ENCODE data around the gene NHSL1.

Gene NHSL1

DNA sequence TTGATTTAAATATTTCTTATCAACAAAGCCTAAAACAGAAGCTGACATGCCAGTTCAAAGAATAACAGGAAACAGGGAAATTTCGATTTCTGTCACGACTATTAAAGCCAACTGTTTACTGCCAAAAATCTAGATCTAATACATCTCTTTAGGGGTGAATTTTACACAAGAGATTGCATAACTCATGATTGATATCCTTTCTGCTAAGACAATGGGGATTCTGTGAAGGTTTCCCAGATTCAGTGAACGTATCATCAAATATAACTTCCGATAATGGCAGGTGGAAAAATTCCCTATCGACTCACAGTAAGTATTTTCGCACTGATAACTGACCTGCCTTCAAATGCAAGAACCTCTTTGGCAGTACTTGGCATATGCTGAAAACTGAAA is 42.9 kb downstream of the NHSL1 start:
- DNase-seq (ENCODE audit: low read depth, low spot score), result no peak

DNA sequence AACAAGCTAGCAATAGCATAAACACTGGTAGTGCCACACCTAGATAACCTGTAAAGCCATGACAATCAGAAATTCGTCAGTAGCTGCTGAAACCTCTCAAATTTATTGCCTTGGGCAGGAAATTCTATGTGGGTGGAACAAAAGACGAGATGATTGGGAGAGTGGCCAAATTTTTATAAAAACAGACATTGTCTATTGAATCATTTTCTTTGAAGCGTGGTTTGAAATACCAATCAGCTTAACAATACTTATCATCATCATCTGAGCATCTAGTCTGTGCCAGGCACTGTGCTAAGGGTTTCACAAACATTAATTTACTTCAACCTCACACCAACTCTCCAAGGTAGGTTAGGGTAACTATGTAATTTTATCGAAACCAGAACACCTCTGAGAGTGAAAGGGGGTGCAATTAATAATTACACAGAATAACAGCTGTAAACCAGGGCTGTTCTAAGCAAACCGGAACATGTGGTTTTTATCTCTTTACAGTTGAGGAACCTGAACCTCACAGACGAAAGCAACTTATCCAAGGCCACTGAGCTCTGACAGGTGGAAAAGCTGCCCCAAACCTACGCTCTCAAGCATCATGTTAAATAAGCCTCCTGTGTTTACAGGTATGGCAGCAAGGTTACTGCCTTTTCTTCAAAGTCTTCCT is 43.4 kb downstream of the NHSL1 start:
- no peak for DNase-seq (ENCODE audit: low read depth, low spot score)

DNA sequence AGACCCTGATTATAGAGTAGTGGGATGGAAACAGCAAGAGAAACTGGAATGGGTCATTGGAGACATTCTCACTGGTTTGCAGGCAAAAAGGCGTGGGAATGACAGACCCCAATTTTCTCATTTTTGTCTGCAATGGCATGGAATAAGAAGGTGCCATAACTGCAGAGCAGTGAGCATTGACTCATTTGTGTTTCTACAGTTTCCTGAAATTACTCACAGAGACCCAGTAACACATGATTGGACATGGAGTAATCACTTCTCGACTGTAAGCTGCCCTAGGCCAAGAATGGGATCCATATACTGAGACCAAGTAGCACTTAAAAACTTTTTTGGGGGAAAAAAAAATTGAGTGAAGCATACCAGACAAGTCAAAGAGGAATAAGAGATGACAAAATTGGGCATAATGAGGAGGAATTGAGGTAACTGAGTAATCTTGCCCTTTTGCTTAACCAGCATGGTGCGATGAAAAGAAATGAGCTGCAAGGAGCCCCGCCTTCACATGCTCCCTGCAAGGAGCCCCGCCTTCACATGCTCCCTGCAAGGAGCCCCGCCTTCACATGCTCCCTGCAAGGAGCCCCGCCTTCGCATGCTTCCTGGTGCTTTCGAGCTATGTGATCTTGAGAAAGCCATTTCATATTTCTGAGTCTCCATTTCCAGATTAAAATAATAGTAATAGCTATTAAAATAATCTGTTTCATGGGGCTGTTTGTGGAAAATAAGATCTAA is 44.1 kb downstream of the NHSL1 start:
- DNase-seq (ENCODE audit: low read depth, low spot score), result no peak

DNA sequence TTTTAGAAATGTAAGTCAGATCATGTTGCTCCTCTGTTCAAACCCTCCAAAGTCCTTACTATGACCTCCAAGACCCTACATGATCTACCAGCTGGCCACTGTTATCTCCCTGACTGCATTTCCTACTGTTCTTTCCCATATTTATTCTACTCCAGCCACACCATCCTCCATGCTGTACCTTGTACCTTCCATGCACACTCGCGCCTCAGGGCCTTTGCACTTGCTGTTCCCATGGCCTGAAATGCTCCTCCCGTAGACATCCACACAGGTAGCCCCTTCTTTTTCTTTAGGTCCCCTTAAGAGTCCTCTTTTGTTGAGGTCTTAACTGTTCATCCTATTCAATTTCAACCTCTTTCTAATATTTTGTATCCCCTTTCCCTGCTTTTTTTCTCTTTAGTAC is 48.3 kb downstream of the NHSL1 start:
- no peak for DNase-seq (ENCODE audit: low read depth, low spot score)

DNA sequence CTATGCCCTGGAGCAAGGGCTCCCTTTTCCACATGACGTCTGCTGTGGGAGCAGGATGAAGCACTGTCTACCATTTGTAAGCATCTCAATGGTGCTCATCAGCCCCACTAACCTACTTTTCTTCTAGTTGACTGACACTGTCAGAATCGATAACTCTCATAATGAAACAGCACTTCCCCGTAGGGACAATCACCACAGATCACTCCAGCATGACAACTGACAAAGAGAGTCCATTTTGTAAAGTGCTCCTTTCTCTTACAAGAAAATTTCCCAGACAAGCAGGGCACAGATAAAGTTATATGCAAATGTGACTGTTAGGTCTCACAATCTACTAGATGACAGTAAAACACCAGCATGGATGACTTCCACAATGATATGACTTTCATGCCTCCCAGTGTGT is 48.8 kb downstream of the NHSL1 start:
- no peak for DNase-seq (ENCODE audit: low read depth, low spot score)

DNA sequence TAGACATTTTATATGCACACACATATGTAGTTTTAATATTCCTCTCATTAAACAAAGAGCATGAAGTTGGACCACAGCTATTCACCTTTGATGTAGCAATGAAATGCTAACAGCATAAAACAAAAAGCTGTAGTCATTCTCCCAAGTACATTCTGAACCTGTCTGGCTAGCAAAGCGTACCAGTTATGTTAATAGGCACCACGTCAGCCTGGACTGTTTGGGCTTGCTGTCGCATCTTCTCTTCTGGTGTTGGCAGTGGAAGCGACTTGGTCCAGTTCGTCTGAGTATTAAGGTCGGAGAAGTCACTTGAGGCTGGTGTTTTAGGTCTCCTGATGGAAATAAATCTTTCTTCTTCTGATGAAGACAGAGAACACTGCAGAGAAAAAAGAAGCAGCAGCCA is 52.5 kb downstream of the NHSL1 start:
- DNase-seq (ENCODE audit: low read depth, low spot score), result no peak

DNA sequence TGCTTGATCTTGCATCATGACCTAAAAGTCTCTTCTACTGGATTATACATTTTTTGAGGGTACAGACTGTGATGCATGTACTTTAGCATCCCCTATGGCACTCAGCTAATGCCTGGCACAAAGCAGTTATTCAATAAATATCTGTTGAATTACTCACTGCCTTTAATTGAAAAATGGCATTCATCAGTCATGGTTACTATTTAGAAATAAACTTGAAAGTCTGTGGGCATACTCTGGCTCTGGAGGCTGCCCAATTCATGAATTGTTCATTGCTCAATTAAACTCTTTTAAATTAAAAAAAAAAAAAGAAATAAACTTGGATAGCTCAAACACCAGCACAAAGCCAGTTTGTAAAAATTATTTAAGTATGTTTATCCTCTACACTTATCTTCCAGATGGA is 55.3 kb downstream of the NHSL1 start:
- no peak for DNase-seq (ENCODE audit: low read depth, low spot score)

DNA sequence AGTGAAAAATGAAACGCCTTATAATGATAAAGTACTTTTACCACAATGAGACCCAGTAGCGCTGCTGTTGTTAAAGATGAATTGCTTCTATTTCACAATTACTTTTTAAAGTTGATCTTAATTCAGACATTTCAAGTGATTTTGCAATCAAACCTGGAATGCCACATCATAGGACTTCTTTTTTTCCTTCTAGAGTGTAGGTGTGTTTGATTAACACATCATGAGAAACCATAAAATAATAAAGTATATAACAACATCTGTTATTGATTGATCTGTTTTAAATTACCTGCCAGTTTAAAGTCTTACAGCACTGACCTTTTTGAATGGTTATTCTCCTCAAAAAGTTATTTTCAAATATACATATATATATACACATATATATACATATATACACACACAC is 56.6 kb downstream of the NHSL1 start:
- no peak for DNase-seq (ENCODE audit: low read depth, low spot score)

DNA sequence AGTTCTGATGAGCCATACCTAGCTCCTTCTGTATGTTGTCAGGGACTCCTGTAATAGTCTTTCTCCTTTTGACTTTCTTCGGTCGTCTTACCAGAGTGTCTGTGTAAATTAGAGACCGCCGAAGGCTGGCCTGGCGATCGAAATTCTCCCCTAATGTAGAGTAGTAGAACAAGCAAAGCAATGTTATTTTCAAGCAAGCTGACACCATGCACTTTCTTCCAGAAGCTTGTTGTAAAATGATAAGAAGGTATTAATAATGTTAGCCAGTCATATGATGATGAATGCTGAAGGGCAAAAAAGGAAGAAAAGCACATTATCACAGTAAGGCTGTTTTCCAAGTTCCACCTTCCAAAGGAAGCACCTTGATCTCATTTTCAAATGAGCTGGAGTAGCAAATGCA is 57.3 kb downstream of the NHSL1 start:
- DNase-seq (ENCODE audit: low read depth, low spot score), result no peak

DNA sequence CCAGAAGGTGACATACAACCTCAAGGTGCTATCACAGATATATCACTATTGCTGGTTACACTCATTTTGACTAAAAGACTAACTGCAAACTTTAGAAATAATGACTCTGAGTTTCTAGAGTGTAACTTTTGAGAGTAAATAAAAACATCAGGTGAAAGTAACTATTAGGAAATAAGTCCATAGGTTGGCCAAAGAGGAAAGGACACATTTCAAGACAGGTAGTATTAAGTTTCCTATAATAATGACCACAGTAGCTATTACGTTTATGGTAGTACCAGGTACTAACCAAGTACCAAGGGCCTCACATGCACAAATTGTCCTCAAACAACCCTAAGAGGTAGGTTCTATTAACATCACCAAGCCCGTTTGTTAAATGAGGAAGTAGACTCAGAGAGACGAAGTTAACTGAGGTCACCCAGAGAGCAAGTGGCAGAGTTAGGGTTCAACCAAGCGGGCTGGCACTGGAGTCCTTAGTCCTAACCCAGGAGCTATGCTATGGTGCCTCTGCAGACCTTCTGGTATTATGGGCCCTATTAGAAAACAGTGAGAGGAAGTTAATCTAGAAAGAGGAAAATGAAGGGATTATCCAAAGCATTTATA is 58.4 kb downstream of the NHSL1 start:
- no peak for DNase-seq (ENCODE audit: low read depth, low spot score)

DNA sequence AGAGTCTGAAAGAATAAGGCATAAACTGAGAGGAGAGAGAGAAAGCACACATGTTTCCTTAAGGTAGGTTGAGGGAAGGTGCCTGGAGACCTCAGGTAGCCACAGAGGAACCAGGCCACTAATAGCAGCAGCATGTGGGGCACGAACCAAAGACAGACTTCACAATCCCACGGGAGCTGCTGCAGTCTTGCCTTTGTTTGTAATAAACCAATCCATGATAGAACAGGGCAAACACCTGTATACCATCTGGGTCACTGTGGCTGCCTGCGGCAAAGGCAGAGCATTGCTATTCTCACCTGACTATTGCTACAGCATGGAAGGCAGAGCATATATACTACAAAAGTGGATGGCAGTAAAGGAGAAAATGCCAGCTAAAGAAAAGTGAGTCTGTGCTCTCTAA is 59.0 kb downstream of the NHSL1 start:
- DNase-seq (ENCODE audit: low read depth, low spot score), result no peak

DNA sequence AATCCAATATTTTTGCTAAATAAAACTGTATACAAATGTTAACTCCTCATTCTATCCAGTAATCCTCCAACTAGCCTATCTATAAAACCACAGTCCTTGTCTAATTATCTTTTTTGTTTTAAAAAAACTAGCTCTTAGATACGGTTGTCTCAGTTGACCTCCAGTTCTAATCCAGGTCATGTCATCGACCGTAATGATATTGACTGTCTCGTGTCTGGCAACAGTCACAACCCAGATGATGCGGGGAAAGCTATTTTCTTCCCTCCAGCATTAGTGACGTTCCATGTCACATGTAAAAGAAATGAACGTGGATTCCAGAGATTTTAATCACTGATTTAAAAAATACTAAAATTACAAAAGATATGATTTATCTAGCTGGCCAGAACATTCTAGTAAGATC is 59.7 kb downstream of the NHSL1 start:
- no peak for DNase-seq (ENCODE audit: low read depth, low spot score)

DNA sequence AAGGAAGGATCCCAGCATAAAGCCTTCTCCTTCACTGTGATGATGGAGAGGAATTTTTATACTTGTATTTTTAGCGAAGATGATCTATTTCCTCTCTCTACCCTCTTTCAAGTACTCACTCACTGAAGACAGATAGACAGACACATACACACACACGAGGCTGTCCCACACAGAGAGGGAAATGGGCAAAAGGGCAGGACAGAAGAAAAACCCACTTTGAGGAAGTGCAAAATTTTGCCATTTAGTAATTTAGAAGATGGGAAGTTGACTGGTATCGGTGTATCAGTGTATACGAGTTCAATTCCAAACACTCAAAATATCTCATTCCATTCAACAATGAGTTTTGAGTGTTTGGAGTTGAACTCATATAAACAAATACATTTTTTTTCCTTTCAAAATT is 64.4 kb downstream of the NHSL1 start:
- DNase-seq (ENCODE audit: low read depth, low spot score), result no peak

DNA sequence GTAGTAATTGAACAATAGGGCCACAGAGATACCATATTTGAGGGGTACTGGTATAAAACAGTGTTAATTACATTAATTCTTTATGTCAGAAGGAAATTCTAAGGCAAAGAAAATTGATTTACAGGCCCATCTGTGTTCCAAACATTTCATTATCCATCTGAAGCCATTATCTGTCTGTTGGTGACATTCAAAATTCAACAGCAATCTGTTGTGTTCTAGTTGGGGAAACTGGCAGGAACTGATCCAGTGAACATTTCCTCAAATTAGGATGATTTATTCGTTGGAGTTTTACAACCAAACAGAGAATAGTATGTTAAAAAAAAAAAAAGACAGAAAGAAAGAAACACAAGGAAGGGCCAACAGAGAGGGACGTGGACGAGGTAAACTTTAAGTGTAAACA is 65.2 kb downstream of the NHSL1 start:
- no peak for DNase-seq (ENCODE audit: low read depth, low spot score)

DNA sequence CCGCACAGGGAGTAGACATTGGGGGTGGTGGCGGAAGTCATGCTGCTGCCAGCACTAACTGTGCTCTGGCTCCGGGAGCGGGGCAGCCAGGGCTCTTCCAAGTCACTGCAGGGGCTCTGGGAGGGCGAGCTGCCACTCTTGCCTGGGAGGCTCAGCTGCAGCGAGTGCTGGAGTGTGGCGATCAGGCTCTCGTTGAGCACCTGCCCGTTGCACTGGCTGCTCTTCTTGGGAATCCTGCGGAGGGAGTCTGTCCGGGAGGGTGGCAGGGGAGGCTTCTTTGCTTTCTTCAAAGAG is 67.3 kb downstream of the NHSL1 start:
- no peak for DNase-seq (ENCODE audit: low read depth, low spot score)

DNA sequence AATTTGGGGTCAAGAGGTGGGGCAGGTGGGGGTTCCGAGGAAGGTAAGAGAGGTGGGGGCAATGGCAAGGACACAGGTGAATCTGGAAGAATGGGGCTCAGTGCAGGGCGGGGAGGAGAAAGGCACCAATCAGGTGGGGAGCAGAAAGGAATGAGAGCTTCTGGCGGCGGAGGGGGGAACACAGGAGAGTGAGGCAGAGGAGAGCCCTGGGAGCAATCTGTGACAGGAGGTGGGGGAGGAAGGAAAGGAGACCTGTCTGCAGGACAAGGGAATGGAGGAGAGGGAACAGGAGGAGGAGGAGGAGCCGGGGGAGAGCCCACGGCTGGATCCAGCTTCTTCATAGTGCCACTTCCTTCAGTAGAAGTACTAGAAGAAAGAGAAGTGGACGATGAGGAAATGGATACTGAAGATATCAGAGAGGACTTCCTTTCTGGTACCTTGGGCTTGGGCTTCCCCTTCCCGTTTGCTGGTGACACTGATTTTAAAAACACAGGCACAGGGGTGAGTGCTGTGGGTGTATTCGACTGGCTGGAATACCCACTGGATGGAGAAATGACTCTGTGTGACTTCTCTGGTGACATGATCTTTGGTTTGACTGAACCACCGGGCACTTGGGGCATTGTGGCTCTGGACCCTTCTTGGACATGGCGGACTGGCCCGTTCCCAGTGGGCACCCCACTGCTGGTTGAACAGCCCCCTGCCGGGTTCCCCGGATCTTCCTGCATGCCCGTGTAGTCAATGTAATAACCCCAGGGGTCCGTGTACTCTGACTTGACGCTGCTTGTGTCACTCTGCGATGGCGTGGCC is 67.8 kb downstream of the NHSL1 start:
- DNase-seq (ENCODE audit: low read depth, low spot score), result no peak

DNA sequence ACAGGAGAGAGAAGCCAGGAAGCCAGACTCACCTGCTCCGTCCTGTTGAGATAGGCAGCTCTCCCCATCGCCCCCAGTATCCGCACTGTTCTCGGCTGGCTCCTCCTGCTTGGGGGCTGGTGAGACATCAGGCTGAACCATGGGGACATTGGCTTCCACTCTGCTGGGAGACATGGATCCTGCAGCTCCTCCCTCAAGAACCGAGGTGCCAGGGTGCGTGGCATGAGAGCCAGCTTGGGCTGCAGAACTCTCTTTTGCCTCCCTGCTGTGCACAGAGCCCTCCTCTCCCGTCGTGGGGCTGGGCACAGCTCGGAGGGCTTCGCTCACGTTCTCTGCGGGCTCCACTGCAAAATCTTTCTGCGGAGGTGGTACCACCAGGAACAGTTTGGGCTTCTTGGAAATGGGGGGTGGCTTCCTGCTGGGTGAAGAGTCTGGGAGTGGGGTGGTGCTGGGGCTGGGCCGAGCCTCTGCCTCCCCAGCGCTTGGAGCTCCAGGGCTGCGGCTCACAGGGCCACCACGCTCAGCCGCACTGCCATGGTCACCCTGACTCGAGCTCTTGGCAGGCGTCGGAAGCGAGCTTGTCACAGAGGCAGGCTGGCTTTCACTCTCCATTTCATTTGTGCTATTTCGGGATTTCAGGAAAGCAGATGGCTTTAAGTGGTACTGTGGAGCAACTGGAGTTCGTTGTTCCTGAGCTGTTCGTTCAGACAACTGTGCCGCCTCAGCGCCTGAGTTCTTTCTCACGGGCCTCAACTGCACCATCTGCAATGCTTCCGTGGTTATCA is 68.7 kb downstream of the NHSL1 start:
- DNase-seq (ENCODE audit: low read depth, low spot score), result no peak

DNA sequence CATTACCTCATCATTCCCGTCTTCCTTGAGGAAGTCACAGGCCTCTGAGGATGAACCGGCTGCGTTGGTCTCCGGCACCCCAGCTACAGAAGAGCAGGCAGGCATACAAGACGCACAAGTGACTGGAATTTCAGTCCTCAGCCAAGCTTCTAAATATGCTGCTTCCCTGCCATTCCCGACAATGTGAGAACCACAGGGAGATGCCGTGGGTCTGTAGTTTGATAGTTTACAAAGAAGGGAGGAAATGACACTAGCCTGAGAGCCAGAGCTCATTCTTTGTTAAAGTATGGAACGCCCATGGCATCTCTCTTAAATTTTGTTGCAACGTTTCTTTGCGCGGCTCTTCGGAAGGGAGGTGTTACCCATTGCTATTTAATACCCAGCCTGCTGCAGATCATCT is 69.5 kb downstream of the NHSL1 start:
- no peak for DNase-seq (ENCODE audit: low read depth, low spot score)

DNA sequence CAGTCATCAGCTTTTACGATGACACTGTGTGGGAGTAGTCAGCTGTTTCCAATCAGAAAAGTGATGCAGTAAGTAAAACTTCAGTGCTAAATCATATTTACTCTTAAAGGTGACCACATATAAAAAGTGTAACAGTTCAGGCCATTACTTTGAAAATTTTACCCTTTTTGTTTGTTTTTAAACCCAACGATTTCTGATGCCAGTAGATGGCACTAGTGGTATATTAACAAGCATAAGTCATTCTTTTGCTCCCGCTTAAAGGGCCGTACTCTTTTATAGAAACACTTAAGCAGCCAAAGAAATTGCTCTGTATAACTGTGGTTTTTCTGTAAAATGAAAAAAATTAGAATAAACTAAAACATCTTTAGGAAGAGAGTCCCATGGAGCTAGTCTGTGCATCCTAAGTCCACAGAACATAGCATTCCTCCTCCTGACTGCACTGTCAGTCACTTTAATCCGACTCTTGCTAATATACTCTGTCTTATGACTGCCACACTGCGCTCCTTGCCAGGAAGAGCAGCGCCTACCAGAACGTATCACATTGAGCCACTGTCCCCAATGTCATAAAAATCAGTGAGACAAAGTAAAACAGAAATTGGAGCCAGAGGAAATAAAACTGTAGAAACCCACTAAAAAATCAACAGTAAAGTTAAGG is 70.2 kb downstream of the NHSL1 start:
- DNase-seq (ENCODE audit: low read depth, low spot score), result no peak

DNA sequence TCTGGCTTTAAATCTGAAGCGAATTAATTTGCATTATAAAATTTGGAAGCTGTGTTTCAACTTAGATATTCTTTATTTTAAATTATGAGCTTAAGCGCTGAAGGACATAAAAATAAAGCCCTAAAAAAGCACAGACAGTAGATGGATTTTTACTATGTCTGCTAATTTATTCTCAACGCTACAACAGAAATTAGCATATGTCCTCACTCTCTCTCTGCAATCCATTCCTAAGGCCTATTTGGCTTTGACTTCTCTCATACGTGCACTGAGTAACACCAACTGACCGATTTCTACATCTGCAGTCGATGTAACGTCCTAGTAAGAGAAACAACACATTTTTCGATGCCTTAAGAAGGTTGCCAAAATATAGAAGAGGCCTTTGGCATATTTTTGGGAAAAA is 71.6 kb downstream of the NHSL1 start:
- DNase-seq (ENCODE audit: low read depth, low spot score), result no peak

DNA sequence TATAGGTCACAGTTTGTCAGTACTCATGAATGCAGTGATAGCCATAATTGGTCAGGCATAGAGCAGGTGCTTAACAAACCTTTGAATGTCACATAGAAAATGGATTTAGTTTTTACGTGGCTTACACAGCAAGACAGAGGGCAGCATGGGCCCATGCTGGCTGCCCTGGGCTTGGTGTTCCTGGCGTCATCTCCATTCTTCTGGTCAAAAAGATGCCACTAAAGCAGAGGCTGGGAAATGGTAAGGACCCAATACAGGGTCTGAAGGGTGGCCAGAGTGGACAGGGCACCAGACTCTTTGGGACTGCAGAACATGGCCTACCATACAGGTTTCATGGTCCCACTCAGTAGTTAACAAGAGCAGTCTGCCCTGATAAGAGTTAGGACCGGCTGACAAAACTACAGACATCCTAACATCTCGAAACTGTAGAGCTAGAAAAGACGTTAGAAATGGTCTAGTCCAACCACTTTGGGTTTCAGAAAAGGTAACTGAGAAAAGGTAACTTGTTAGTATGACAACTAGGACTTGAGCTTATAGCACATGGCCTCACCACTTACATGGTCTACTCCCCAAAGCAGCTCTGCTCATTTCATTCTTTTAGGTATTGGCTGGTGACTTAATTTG is 72.7 kb downstream of the NHSL1 start:
- DNase-seq (ENCODE audit: low read depth, low spot score), result no peak

Measured in brain pericyte (primary cell).